ENCODE data around the gene HBS1L. TPM values are rescaled to one million over a fixed set of nuclear protein-coding genes. Genes with fewer than 3 reads are reported as not detected.

The HBS1L gene
- polyA plus RNA-seq, 1 of the 3 experiments (the other 2 are of a cell fraction) = 19.0 TPM

- Histone ChIP-seq H3K27me3 (ENCODE audit: insufficient read depth) (no peaks in the 10 kb centered on the region), H3K27ac (ENCODE audit: low read depth in 2 of 2, low read length in 1 of 2) (no peak overlapping the region), H2AFZ (ENCODE audit: low read depth) (no peak overlapping the region), H3F3A (replicated peaks; ENCODE audit: insufficient read depth) (peaks cover 12% of the 10 kb centered on the region), H3K9me2 (no peaks in the 10 kb centered on the region), H4K20me1 (ENCODE audit: insufficient read depth) (no peaks in the 10 kb centered on the region; the same call in 1 of the 2 replicates), H3K9ac (no peak overlapping the region), H3K4me1 (ENCODE audit: control insufficient read depth in 1 of 2, insufficient read depth in 2 of 2, low read depth in 1 of 2, low read length in 1 of 2) (no peaks in the 10 kb centered on the region; a peak in 1 of 4 replicates), H3K4me2 (no peak overlapping the region), H3K9me3 (no peaks in the 10 kb centered on the region), H3K79me2 (ENCODE audit: insufficient read depth) (peaks cover 22% of the 10 kb centered on the region), H3K4me3 (ENCODE audit: low read depth in 2 of 2, low read length in 1 of 2) (no peak overlapping the region), H3K36me3 (replicated peaks in 1 of 2; ENCODE audit: control insufficient read depth in 1 of 2, insufficient read depth in 2 of 2, low read length in 1 of 2) (peaks cover 3 to 10% of the 10 kb centered on the region in 2 experiments)
- DNase-seq = no peak
- POLR2A ChIA-PET = no interaction called here
- TF ChIP-seq SIN3A (IDR thresholded peaks at IDR 0.05; ENCODE audit: borderline replicate concordance, low read depth, low read length) = no peak
- no peak for TF ChIP-seq RAD21 (IDR thresholded peaks at IDR 0.05; ENCODE audit: low read length)
- no peak for TF ChIP-seq MAX (IDR thresholded peaks at IDR 0.05; ENCODE audit: low read depth)
- TF ChIP-seq REST (IDR thresholded peaks at IDR 0.05; ENCODE audit: low read depth, low read length) = no peak
- no peak for TF ChIP-seq USF2 (IDR thresholded peaks at IDR 0.05; ENCODE audit: borderline replicate concordance, low read depth, low read length)
- CTCF ChIA-PET = no interaction called here
Measured at GRCh38 chr6:135012764-135013163, 41.9 kb downstream of the HBS1L start.

DNA sequence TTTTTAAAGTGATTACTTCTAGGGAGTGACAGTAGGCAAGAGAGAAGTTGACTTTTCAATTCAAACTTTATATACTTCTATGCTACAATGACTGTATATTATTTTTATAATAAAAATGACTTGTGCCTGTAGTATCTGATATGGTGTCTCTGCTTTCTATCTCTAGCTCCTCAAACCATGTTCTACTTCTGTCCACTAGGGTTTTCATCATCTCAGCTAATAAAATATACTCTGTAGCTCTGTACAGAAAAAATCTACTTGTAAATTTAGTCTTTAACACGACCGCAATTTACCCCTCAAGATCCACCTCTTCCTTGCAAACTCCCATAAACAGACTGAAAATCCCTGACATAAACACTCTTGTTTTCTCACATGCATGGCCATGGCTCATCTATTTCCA is 42.3 kb downstream of the HBS1L start:
- peaks cover 22% of the 10 kb centered on the region for H3K79me2 ChIP-seq (ENCODE audit: insufficient read depth)
- peaks cover 12% of the 10 kb centered on the region for H3F3A ChIP-seq (replicated peaks; ENCODE audit: insufficient read depth)
- ChIA-PET POLR2A (no interaction called here), CTCF (interaction anchor here (0.6 kb wide), 1 partner anchor 24 kb away, joined by 3 read pairs; no protein-coding TSS in a partner anchor)
- H3K36me3 ChIP-seq (replicated peaks in 1 of 2; ENCODE audit: control insufficient read depth in 1 of 2, insufficient read depth in 2 of 2, low read length in 1 of 2) = peaks cover 3 to 10% of the 10 kb centered on the region in 2 experiments
- H3K4me3 ChIP-seq (ENCODE audit: low read depth in 2 of 2, low read length in 1 of 2) = no peak overlapping the region
- DNase-seq = no peak
- TF ChIP-seq TCF12 (IDR thresholded peaks at IDR 0.05) (no peak), EP300 (IDR thresholded peaks at IDR 0.05; ENCODE audit: borderline replicate concordance in 1 of 2, low read depth in 1 of 2, low read length in 1 of 2) (no peak), SIN3A (IDR thresholded peaks at IDR 0.05; ENCODE audit: borderline replicate concordance, low read depth, low read length) (no peak), RCOR1 (IDR thresholded peaks at IDR 0.05; ENCODE audit: low read length) (no peak), FOXJ3 (CRISPR knock-in tag; IDR thresholded peaks at IDR 0.05) (no peak), MAX (IDR thresholded peaks at IDR 0.05; ENCODE audit: low read depth) (no peak), ELF1 (IDR thresholded peaks at IDR 0.05) (no peak), RFX5 (IDR thresholded peaks at IDR 0.05; ENCODE audit: low read length) (no peak), POLR2AphosphoS5 (IDR thresholded peaks at IDR 0.05; ENCODE audit: low read depth, low read length) (no peak), NRF1 (IDR thresholded peaks at IDR 0.05; ENCODE audit: low read depth, low read length) (no peak), SMC3 (IDR thresholded peaks at IDR 0.05; ENCODE audit: low read depth, low read length) (no peak), TAF1 (IDR thresholded peaks at IDR 0.05; ENCODE audit: borderline replicate concordance, low read depth, low read length) (no peak)
- TF ChIP-seq, protein P1, sequence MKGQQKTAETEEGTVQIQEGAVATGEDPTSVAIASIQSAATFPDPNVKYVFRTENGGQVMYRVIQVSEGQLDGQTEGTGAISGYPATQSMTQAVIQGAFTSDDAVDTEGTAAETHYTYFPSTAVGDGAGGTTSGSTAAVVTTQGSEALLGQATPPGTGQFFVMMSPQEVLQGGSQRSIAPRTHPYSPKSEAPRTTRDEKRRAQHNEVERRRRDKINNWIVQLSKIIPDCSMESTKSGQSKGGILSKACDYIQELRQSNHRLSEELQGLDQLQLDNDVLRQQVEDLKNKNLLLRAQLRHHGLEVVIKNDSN (IDR thresholded peaks at IDR 0.05; ENCODE audit: borderline replicate concordance, low read depth) = no peak
- no peak overlapping the region for H2AFZ ChIP-seq (ENCODE audit: low read depth)
- H3K27ac ChIP-seq (ENCODE audit: low read depth in 2 of 2, low read length in 1 of 2) = no peak overlapping the region
- no peaks in the 10 kb centered on the region; a peak in 1 of 4 replicates for H3K4me1 ChIP-seq (ENCODE audit: control insufficient read depth in 1 of 2, insufficient read depth in 2 of 2, low read depth in 1 of 2, low read length in 1 of 2)
- no peaks in the 10 kb centered on the region for H3K27me3 ChIP-seq (ENCODE audit: insufficient read depth)
- H3K4me2 ChIP-seq = no peak overlapping the region
- H3K9me2 ChIP-seq = no peaks in the 10 kb centered on the region
- no peak overlapping the region for H3K9ac ChIP-seq
- 98% methylated on average over 2 of the region's 2 CpGs for WGBS (ENCODE audit: low lambda C conversion rate)
- H3K9me3 ChIP-seq = no peaks in the 10 kb centered on the region
- no peaks in the 10 kb centered on the region; the same call in 1 of the 2 replicates for H4K20me1 ChIP-seq (ENCODE audit: insufficient read depth)
